Measurements from ENCODE around the gene ADO. TPM values are rescaled to one million over a fixed set of nuclear protein-coding genes. Genes with fewer than 3 reads are reported as not detected.

ADO gene
- total RNA-seq, 3 donors from 2014 or later = 13.9 to 27.1 (median 22.9) TPM

DNA sequence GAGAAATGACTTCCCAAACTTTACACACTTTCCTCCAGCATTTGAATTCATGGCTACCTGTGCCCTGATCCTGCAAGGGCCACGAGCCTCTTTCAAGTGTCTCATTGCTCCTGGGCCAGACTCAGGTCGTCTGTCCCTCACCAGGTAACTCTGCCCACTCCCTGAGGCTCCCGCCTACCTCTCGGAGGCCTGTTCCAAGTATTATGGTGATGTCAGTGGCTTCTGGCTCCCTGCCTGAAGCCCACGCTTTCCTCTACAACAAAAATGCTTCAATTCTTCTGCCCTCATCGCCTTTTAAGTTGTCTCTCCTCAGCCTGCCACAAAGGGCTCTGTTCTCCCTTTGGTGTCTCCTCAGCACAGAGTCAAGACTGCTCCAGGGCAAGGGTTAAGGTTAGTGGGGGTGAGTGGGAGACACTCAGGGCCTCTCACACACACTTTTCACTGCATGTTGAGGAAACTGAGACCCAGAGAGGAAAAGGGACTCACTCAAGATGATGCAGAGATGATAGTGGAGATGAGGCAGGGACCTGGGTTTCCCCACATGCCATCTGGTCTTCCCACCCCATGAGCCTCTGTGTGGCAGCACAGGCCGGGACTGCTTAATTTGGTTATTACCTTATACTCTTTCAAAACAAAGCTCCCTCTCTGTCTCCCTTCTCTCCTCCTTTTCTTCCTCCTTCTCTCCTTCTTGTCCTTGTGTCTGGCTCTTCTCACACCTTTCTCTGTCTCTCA lies 39.9 kb downstream of the ADO start:
- intact Hi-C loops (cut with DNase I; ENCODE audit: low total_unique reads) = no loop called here
- no peaks in the 10 kb centered on the region for H3K27me3 ChIP-seq

DNA sequence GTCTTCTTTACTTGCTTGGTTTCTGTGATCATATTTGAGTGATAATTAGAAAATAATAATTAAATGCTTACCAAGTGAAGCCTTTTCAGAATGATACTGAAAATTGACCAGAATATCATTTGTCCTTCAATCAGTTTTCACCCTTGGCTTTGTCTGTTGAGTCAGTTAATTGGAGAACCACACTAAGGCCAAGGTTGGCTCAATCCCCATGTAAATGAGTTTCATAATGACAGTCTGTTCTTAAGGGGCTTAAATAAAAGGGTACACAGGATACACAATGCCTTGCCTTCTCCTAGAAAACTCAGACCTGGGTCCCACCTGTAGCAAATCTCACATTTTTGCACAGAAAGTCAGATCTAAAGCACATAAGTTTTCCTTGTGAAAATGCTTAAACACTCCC lies 42.9 kb downstream of the ADO start:
- no peak for TF ChIP-seq POLR2AphosphoS5 (IDR thresholded peaks at IDR 0.05)
- TF ChIP-seq POLR2A (IDR thresholded peaks at IDR 0.05) = no peak
- TF ChIP-seq, protein P1, sequence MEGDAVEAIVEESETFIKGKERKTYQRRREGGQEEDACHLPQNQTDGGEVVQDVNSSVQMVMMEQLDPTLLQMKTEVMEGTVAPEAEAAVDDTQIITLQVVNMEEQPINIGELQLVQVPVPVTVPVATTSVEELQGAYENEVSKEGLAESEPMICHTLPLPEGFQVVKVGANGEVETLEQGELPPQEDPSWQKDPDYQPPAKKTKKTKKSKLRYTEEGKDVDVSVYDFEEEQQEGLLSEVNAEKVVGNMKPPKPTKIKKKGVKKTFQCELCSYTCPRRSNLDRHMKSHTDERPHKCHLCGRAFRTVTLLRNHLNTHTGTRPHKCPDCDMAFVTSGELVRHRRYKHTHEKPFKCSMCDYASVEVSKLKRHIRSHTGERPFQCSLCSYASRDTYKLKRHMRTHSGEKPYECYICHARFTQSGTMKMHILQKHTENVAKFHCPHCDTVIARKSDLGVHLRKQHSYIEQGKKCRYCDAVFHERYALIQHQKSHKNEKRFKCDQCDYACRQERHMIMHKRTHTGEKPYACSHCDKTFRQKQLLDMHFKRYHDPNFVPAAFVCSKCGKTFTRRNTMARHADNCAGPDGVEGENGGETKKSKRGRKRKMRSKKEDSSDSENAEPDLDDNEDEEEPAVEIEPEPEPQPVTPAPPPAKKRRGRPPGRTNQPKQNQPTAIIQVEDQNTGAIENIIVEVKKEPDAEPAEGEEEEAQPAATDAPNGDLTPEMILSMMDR (IDR thresholded peaks at IDR 0.05) = no peak
- Histone ChIP-seq H3K4me1 (no peaks in the 10 kb centered on the region), H3K9me3 (peaks cover 8 to 10% of the 10 kb centered on the region in 2 donors), H3K4me3 (no peak overlapping the region), H3K36me3 (no peaks in the 10 kb centered on the region), H3K27me3 (no peaks in the 10 kb centered on the region), H3K27ac (no peak overlapping the region)
- intact Hi-C loops (cut with DNase I; ENCODE audit: low total_unique reads) = no loop called here
- no peak for DNase-seq (ENCODE audit: low spot score in 2 of 2)

More for the DNA sequence above, 39.9 kb downstream of the ADO start:
- H3K36me3 ChIP-seq = no peaks in the 10 kb centered on the region
- TF ChIP-seq, protein P1 (IDR thresholded peaks at IDR 0.05) = no peak
- TF ChIP-seq POLR2AphosphoS5 (IDR thresholded peaks at IDR 0.05) (no peak), POLR2A (IDR thresholded peaks at IDR 0.05) (no peak)
- H3K9me3 ChIP-seq = peaks cover 8 to 10% of the 10 kb centered on the region in 2 donors
- no peak overlapping the region for H3K4me3 ChIP-seq
- H3K4me1 ChIP-seq = no peaks in the 10 kb centered on the region
- DNase-seq (ENCODE audit: low spot score in 2 of 2) = peak in 1 of 2 donors; percentile 80
- peak overlapping the region; percentile 63 for H3K27ac ChIP-seq

DNA sequence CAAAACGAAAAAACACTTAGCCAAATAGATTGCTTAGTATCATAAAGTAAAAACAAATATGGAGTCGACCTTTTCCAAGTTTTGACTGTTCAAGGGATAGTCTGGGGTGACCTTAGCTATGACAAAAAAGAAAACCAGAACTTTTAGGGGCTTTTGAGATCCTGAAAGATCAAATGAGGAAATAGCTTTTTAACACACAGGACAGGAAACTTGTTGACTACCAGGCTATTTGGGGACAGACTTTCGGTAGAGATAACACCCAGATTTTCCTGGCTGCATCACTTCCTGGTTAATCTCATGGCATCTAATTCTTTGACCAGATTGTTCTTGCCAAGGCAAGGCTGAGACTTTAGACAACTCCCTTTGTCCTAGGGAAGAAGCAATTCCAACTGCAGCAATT lies 46.1 kb downstream of the ADO start:
- H3K27me3 ChIP-seq = no peaks in the 10 kb centered on the region
- no peak overlapping the region for H3K4me3 ChIP-seq
- H3K4me1 ChIP-seq = no peaks in the 10 kb centered on the region
- peaks cover 8 to 10% of the 10 kb centered on the region in 2 donors for H3K9me3 ChIP-seq
- H3K36me3 ChIP-seq = no peaks in the 10 kb centered on the region
- TF ChIP-seq POLR2AphosphoS5 (IDR thresholded peaks at IDR 0.05) (no peak), POLR2A (IDR thresholded peaks at IDR 0.05) (no peak)
- TF ChIP-seq, protein P1 (IDR thresholded peaks at IDR 0.05) = no peak
- no peak overlapping the region for H3K27ac ChIP-seq
- DNase-seq (ENCODE audit: low spot score in 2 of 2) = no peak
- intact Hi-C loops (cut with DNase I; ENCODE audit: low total_unique reads) = no loop called here

DNA sequence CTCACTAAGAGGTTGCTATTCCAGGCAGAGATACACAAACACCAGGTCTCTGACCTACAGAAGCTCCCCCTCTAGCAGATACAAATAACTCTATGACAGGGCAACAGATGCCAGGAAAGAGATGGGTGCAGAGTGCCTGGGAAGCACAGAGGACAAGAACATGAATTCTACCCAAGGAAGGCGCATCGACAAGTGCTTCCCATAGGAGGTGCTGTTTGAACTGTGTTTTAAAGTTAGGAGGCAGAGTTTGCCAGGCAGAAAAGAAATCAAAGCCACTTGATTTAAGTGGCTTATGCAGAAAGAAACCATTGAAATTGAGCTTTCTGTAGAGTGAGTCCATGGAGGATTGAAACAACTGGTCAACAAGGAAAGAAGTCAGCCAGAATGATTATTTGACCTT lies 46.9 kb downstream of the ADO start:
- DNase-seq (ENCODE audit: low spot score in 2 of 2) = no peak
- H3K27me3 ChIP-seq = no peaks in the 10 kb centered on the region
- no peak overlapping the region for H3K27ac ChIP-seq
- intact Hi-C loops (cut with DNase I; ENCODE audit: low total_unique reads) = no loop called here
- H3K4me1 ChIP-seq = no peaks in the 10 kb centered on the region
- peaks cover 8 to 10% of the 10 kb centered on the region in 2 donors for H3K9me3 ChIP-seq
- no peak overlapping the region for H3K4me3 ChIP-seq
- no peaks in the 10 kb centered on the region for H3K36me3 ChIP-seq
- no peak for TF ChIP-seq POLR2A (IDR thresholded peaks at IDR 0.05)

DNA sequence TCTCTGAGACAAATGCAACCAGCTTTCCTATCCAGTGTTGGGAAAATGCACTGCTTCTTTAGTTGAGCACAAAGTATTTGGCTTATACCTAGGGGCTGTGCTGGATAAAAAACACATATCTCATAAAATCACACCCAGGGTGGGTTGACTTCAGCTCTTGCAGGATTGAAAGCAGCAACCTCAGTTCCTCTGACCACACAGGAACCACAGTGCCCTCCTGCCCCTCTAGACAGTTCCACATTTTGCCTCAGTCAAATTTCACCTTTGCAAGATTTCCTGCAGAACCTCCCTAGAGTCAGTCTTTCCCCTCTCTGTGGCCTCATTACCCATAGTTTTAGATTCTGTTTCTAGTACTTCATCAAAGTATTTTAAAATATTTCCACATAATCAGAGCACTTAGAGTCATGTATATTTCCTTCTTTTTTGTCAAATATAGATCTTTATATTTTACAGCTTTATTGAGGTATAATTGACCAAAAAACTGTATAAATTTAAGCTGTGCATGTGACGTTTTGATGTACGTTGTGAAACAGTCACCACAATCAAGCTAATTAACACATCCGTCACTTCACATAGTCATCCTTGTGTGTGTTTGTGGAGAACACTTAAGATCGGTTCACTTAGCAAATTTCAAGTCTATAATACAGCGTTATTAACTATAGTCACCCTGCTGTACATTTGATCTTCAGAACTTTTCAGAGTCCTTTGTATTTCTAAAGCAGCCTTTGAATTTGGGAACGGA lies 48.6 kb downstream of the ADO start:
- Histone ChIP-seq H3K9me3 (peaks cover 2% of the 10 kb centered on the region in 2 donors), H3K27me3 (no peaks in the 10 kb centered on the region), H3K4me1 (no peaks in the 10 kb centered on the region), H3K27ac (no peak overlapping the region), H3K36me3 (no peaks in the 10 kb centered on the region), H3K4me3 (no peak overlapping the region)
- DNase-seq (ENCODE audit: low spot score in 2 of 2) = no peak
- TF ChIP-seq, protein P1 (IDR thresholded peaks at IDR 0.05) = no peak
- no peak for TF ChIP-seq POLR2AphosphoS5 (IDR thresholded peaks at IDR 0.05)
- TF ChIP-seq POLR2A (IDR thresholded peaks at IDR 0.05) = no peak
- intact Hi-C loops (cut with DNase I; ENCODE audit: low total_unique reads) = no loop called here
